NCI-H2107 treated with DMSO at 0.1 percent for 48 hours (cell line): ENCODE measurements around the gene DENND2A.
"Not testable (repeated sequence)": the region's sequence is repeated elsewhere in the genome, so short reads cannot be mapped to it uniquely, and the experiment has no call there.

Experiments
- DNase-seq: peaks from one replicate; lab custom pipeline; 2025; ENCODE audit not compliant: unreplicated experiment; lab: John Stamatoyannopoulos, UW

Gene DENND2A

DNA sequence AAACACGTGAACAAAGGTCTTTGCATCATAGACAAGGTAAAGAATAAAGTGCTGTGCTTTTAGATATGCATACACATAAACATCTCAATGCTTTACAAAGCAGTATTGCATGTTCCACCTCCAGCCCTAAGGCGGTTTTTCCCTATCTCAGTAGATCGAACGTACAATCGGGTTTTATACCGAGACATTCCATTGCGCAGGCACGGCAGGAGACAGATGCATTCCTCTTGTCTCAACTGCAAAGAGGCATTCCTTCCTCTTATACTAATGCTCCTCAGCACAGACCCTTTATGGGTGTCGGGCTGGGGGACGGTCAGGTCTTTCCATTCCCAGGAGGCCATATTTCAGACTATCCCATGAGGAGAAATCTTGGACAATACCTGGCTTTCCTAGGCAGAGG is 87.4 kb downstream of the DENND2A start:
- not testable (repeated sequence) for DNase-seq

DNA sequence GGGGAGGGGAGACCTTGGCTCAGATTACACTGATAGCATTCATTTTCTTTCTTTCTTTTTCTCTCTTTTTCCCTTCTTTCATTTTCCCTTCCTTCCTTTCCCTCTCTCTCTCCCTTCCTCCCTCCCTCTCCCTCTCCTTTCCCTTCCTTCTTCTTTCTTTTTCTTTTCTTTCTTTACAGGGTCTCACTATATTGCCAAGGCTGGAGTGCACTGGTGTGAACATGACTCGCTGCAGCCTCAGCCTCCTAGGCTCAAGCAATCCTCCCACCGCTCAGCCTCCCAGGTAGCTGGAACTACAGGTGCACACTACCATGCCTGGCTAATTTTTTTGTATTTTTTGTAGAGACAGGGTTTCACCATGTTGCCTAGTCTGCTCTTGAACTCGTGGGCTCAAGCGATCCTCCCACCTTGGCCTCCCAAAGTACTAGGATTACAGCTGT is 88.4 kb downstream of the DENND2A start:
- no peak for DNase-seq

DNA sequence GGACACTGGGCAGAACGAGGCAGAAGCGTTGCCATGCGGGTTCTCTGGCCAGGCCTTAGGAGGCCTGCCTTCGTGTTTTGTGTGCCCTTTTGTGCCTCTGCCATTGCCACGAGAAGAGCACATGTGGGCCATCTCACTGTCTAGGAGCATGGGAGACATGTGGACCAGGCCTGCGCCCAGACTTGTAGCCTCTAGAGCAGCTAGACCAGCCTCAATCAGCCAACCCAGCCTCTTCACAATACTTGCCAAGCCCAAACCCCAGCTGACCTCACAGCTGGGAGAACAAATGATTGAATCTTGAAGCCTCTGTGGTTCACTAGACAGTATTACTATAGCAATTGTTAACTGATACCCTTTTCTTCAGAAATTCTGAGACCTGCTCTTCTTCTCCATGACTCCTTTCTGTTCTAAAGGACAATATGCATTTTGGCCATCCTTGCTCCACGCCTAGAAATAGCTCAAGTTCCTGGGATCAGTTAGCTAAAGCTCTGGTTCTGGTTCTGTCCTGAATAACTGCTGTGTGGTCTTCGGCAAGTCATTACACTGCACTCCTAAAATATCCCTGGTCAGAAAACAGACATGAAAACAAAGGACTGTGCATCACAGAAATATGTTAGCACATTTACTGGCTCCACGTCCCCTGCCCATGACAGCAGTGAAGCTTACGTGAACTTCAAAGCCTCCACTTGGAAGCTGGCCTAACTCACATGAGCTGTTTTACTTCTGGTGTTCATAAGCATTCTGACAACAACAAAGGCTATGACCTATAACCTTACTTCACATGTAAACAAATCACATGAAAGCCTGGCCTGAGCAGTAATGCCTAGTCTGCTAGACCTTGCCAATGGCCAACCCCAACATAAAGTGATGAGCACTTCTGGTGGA is 89.0 kb downstream of the DENND2A start:
- DNase-seq = no peak

DNA sequence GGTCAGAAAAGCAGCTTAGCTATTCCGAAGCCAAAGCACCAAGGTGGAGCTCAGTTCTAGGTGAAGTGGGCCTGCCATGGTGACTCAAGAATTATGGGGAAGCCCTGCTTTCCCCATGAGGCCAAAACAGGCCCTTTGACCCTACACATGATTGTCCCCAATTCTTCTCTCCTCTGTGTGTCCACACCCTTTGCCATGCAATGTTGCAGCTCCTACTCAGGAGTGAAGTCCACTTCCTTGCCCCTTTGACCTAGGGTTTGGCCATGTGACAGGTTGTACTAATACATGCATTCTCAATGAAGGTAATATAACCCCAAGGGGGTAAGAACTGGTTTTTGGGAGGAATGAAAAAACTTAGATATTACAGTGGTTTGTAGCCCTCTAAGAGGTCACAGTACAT is 93.7 kb downstream of the DENND2A start:
- no peak for DNase-seq

DNA sequence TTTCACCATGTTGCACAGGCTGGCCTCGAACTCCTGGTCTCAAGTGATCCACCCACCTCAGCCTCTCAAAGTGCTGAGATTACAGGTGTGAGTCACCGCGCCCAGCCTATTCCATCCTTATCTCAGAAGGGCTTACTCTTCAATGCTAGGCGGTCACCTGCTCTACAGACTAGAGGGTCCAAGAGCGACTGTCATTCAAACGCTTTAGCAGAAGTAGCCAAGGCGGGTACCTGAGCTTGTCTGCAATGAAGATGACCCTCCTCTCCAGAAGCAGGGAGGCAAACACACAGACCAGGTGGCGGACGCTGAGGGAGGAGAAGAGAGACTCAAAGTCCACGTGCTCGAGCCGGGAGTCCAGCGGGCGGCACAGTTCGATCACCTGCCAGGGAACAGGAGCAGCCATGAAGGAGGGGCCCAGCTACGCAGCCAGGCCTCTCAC is 96.2 kb downstream of the DENND2A start:
- no peak for DNase-seq

DNA sequence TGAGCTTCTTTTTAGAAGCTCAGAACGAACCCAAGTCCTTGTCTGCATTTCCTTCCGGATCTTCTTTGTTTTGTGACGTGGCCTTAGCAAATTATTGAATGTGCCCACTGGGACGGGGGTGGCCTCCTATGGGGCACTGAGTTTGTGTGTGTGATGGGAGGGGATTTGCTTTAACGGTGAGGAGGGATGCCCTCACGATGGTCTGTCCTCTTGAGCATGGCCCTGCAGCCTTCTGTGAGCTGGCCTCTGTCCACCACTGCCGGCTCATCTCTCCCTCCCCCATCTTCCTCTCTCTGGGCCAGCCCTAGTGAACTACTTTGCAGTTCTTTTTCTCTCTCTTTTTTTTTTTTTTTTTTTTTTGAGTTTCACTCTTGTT is 98.4 kb downstream of the DENND2A start:
- no peak for DNase-seq

DNA sequence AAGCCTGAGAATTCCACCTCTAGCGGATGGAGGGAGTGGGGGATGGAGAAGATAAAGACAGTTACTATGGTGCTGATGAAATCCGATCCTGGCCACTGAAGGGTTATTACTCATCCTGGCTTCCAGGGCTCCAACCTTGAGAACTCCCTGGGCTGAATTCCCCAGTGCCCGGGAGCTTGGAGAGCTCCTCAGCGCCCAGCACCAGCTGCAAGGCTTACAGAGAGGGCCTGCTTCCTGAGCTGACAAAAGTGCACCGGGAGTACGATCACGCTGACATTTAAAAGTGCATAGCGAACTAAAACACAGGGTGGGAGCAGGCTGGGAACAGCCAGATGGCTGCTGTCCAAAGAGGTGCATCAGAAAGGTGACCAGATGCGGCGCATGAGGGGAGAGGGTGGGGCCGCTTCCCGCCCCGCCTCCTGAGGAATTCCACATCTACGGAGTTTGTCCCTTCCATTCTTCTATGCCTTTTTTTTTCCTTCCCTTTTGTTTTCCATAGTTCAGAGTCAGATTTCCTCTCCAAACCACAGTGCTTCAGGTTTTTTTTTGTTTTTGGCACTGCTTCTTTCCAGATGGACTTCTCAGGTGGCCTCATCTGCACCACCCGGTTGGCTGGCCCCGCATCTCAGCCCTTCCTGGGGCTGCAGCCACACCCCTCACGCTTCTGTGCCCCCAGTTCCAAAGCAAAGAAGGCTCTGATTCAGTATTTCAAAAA is 98.9 kb downstream of the DENND2A start:
- DNase-seq = peak; percentile 93

DNA sequence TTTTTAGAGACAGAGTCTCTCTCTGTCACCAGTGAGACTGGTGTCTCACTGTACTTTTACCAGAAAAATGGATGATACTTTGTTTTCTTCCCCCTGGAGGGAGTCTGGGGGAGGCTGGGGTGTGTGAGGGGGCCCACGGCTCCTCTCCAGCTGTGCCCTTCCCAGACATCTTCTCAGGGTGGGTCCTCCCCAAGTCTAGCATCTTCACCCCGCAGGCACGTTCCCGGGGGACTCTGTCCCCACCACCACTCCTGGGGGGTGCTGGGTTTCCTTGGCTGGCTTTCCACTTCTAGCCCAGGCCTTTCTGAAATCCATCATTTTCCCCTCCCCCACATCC is 99.5 kb downstream of the DENND2A start:
- DNase-seq = no peak

DNA sequence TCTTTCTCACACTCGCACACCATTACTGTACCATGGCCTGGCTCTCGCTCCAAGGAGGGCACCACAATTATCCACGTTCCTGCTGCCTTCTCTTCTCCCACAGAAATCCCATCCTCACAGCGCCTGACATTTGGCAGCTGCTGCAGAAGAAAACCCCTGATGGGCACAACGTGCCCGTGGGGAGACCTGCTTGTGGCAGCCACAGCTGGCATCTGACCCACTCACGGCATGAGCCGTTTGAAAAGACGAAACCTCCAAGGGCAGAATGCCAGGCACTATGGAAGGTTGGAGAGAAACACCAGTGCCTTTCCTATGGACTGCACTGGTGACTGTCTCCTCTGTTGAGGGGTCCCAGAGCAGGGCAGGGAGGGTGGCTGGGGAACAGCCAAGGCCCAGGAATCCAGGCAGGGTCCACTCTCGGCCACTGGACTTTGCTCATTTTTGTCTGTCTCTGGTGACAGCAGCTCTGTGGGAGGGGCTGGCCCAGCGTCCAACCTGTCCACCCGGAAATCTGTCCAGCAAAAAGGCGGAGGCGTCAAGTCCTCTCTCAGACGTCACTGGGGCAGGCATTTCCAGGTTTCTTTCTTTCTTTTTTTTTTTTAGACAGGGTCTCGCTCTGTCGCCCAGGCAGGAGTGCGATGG is 100.4 kb downstream of the DENND2A start:
- DNase-seq = peak; percentile 5

DNA sequence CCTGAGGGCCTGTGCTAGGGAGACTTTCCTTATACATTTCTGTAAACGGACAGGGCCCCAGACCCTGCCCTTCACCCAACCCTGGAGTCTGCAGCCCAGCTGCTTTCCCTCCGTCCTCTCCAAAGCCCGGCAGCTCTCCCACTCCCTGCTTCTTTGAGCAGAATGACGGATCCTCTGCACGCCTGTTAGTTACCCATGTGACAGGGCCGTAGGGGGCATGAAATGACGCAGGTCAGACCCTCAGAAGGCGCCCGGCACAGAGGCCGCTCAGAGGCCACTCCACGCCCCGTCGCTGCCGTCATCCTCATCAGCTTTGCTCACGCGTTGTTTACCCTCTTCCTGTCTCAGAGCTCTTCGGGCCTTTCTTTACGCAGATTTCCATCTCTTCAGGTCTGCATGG is 101.2 kb downstream of the DENND2A start:
- no peak for DNase-seq

DNA sequence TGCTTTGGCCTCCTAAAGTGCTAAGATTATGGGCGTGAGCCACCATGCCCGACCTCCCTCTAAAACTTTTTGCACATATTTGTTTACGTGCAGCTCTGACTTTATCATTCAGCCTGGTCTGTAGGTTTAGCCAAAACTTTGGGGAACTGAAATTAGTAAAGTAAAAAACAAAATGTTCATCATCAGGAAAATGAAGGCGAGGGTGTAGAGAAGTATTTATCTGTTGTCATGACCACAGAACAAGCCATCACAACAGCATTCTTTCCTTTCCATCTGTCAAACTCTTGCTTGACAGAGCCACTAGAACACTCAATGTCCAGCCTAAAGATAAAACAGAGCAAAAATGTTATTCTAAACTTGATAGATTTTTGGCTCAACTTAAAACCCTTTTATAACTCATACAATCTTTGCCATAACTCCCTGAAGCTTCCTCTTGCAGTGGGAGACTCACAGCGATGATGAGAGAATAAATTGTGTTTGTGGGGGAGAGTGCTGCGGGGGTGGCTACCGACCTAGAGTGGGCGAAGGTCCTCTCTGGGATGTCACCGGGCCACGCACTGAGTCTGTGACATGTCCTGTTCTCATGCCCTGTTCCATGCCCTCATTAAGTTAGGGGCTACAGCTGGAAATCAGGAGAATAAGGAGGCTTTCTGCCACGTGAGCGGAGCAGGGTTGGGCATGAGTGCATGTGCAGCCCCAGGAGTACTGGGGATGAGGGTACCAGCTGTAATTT is 102.7 kb downstream of the DENND2A start:
- DNase-seq = no peak

DNA sequence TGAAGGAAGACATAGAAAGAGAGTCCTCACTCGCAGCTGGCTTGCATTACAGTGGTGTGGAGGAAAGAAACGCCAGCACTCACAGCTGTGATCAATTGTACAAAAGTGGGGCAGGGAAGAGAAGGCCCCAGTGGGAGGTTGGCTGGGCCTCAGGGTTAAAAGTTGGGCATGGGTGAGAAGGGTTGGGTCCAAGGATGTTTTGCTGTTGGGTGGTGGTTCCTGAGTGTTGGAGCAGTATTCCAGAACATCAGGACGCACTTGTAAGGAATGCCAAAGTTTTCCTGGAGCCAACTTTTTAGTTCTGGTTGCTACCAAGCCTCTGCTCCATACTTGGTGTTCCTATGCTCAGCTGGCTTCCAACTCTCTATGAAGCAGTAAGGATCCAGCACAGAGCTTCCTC is 105.9 kb downstream of the DENND2A start:
- DNase-seq = no peak

DNA sequence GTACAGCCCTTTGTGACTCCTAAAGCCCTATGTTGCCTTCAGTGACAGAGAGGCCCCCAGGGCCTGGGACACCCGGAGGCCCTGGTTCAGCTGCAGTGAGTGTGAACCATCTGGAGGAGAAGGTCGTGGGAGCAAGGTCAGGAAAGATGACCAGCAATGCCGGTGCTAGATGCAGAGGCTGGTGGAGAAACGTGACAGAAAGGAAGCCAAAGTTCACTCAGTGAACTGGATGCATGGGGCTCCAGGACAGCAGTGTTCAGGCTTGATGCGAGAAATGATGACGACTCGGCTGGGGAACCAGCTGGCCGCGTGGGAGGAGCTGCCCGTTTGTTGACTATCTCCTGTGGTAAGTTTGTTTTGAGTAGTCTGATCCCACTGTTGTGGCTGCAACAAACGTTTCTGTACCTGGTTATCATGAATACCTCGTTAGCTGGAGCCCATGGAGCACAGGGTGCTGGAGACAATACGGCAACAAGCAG is 107.2 kb downstream of the DENND2A start:
- peak; percentile 13 for DNase-seq

DNA sequence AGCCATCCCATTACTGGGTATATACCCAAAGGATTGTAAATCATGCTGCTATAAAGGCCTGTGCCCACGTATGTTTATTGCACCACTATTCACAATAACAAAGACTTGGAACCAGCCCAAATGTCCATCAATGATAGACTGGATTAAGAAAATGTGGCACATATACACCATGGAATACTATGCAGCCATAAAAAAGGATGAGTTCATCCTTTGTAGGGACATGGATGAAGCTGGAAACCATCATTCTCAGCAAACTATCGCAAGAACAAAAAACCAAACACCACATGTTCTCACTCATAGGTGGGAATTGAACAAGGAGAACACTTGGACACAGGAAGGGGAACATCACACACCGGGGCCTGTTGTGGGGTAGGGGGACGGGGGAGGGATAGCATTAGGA is 111.2 kb downstream of the DENND2A start:
- DNase-seq = not testable (repeated sequence)

DNA sequence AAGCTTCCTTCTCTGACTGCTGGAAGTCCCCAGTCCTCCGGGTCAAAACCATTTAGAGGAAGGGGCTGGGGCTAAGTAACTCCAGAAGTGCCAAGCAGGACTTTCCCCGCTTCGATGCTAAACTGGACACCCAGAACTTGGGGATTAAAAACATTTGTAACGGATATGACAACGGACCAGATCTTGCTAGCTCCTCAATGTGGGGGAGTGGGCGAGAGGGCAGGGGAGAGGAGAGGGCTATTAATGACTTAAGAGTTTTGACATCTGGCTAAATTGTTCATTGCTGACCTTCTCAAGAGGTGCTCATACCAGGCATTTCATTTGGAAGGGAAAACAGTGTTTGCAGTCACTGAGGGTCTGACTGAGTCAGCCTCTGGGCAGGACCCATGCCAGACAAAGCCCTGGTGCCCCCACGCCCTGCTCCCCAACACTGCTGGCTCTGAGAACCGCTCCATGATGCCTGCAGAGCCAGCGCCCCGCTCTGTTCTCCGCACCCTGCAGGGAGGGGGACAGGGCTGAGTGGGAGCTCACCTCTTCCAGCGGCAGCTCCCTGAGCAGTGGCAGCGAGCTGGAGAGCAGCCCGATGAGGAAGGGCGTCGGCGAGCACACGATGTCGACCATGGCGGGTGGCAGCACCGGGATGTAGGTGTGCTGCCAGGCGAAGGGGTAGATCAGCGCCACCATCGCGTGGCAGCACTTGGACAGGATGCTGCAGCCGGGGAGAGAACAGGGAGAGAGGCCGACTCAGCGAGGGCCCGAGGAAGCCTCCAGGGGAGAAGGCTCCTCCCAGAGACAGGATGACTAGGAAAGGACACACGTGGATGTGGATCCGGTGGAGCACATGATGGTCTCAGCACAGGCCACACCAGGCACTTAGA is 113.6 kb downstream of the DENND2A start:
- DNase-seq = no peak

DNA sequence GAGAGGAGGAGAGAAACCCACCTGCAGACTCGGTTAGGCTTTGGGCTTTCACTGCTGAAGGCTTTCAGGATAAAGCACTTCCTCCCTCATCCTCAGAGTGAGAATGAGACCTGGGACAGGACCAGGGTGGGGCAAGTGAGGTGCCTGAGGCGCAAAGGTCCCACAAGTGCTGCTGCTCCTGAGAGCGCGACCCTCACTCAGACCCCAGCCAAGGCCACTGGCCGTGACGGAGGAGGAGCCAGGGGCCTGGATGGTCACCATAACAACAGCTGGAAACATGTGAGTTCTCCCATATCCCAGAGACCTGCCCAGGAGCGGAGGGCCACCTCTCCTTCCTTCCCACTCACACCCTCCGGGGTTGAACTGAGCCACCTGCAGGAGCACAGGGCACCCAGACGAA is 114.4 kb downstream of the DENND2A start:
- DNase-seq = no peak

DNA sequence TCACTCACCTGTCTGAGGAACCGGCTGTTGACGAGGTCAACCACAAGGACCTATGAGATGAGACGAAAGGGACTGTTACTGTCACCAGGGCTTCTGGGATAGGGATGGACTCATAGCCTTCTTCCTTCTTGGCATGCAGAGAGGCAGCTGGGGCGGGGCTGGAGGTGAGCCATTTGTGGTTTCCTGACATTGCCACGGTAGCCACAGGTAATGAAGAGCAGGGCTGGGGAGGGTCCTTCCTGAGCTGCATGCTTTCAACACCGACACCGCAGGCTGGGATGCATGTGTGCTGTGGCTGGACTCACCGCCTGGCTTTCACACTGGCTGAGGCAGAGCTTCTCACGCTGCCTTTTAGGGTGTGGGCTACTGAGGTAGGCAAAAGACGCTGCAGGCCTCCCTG is 114.9 kb downstream of the DENND2A start:
- DNase-seq = peak; percentile 14

DNA sequence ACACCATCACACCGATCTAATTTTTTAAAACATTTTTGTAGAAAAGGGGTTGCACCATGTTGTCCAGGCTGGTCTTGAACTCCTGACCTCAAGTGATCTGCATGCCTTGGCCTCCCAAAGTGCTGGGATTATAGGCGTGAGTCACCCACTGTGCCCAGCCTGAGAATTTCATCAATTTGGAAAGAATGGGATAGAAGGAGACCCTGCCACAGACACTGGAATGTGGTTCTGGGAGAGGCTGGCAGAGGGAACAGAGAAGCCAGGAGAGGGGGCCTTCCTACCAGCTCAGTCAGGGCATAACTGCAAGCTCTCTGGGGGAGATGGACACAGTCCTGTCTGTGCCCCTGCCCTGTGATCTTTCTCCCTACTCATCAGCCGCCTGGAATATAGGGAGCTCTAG is 119.2 kb downstream of the DENND2A start:
- DNase-seq = no peak

DNA sequence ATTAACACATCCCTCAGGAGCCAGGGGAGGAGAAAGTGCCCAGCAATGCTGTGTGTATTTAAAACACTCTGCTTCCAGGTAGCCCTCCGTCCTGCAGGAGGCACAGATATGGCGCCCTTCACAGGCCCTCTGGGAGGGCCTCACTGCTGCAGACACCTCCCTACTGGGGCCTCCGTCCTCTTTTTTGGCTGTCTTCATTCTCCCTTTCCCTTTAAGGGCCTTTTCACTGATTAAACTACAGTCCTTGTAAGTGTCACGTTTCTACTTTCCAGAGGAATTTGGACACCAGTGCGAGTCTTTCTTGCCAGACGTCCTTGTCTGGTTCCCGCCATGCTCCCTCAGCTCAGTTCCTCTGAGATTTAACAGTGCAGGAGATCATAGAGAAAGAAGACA is 121.6 kb downstream of the DENND2A start:
- DNase-seq = no peak

DNA sequence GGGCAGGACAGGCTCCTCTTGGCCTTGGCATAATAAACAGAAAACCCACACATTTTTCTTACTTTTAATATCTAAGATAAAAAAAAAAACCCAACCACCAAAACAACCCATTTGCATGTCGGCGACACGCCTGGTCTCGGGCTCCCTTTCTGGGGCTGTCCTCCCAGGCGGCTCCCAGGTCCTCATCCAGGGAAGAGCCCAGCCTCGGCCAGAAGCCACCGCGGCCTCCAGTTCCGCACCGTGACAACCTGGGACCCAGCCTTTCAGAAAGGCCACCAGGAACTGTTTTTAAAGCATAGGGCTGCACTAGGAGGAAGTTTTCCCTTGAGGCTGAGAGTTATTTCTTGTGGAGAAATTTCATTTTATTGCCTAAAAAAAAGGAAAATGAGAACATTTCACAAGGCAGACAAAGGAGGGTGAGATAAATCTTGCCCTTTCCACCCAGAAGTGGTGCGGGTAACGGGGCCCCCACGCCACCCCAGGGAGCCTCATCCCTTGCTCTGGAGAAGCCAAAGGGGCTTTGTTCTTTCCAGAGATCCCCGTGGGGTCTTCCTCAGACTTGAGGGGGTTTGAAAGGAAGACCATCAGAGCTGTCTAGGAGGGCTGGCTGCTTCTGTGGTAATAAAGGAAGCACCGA is 122.1 kb downstream of the DENND2A start:
- DNase-seq = no peak
